HEK293 (cell line): ENCODE data around the gene PAFAH1B2.

Experiments
- CTCF ChIA-PET: fragments of 350-600 bp; formaldehyde crosslinking; extraction: SDS; loops from one replicate; lab custom pipeline; 2021; ENCODE audit warnings: antibody characterized with exemption; lab: Yijun Ruan, JAX
- POLR2A ChIA-PET: fragments of 300-600 bp; formaldehyde crosslinking; extraction: SDS; loops from one replicate; lab custom pipeline; 2020; ENCODE audit warnings: antibody characterized with exemption, inconsistent platforms; lab: Yijun Ruan, JAX
- H3K27ac ChIP-seq: fragments of 200-500 bp; sonication (Bioruptor generic); 2 replicates; pipeline ENCODE4 v1.5.1; 2014; ENCODE audit warnings: low read depth, low read length, control low read depth, inconsistent platforms; ENCODE audit errors: extremely low read depth
- H3K36me3 ChIP-seq, 2 experiments: fragments of 200-500 bp in 1 of 2; sonication (Bioruptor generic) in 1 of 2; 1 replicate in 1 of 2; 2 replicates in 1 of 2; pipeline ENCODE4 v1.5.1; 2014 to 2017; ENCODE audit warnings: inconsistent platforms in 2 of 2, low read length in 2 of 2; ENCODE audit not compliant: control insufficient read depth in 2 of 2, insufficient read depth in 1 of 2
- H3K4me1 ChIP-seq: fragments of 200-500 bp; sonication (Bioruptor generic); 2 replicates; pipeline ENCODE4 v1.5.1; 2014; ENCODE audit warnings: mild to moderate bottlenecking, low read length, inconsistent platforms; ENCODE audit not compliant: control insufficient read depth, insufficient read depth
- H3K4me3 ChIP-seq: 2 replicates; pipeline ENCODE4 v1.5.1; 2011; ENCODE audit warnings: low read depth, mild to moderate bottlenecking, control low read depth, low read length, moderate library complexity
- H3K9me3 ChIP-seq: fragments of 200-500 bp; sonication (Bioruptor generic); 2 replicates; pipeline ENCODE4 v1.5.1; 2014; ENCODE audit warnings: low read depth, low read length, inconsistent platforms; ENCODE audit not compliant: control insufficient read depth, insufficient read depth
- BCL11B ChIP-seq: fragments of 450-650 bp; formaldehyde crosslinking; IDR thresholded peaks from 2 replicates; pipeline ENCODE4 v1.5.1; 2016; ENCODE audit warnings: low read depth, missing biosample characterization, missing genetic modification characterization
- IKZF3 ChIP-seq: fragments of 450-650 bp; IDR thresholded peaks from 2 replicates; pipeline ENCODE4 v1.5.0; 2018; ENCODE audit warnings: missing biosample characterization, mild to moderate bottlenecking, missing genetic modification characterization, moderate library complexity
- KLF16 ChIP-seq: fragments of 450-650 bp; formaldehyde crosslinking; IDR thresholded peaks from 2 replicates; pipeline ENCODE4 v1.5.1; 2017; ENCODE audit warnings: missing biosample characterization, missing genetic modification characterization
- MZF1 ChIP-seq: fragments of 450-650 bp; formaldehyde crosslinking; IDR thresholded peaks from 2 replicates; pipeline ENCODE4 v1.5.1; 2017; ENCODE audit warnings: missing biosample characterization, missing genetic modification characterization, borderline replicate concordance
- PRDM10 ChIP-seq: fragments of 450-650 bp; formaldehyde crosslinking; IDR thresholded peaks from 2 replicates; pipeline ENCODE4 v1.5.1; 2016; ENCODE audit warnings: missing biosample characterization, missing genetic modification characterization
- PRDM6 ChIP-seq: fragments of 450-650 bp; formaldehyde crosslinking; IDR thresholded peaks from 2 replicates; pipeline ENCODE4 v1.5.1; 2017; ENCODE audit warnings: missing biosample characterization, missing genetic modification characterization
- REST ChIP-seq: fragments of 450-650 bp; formaldehyde crosslinking; IDR thresholded peaks from 2 replicates; pipeline ENCODE4 v1.5.1; 2016; ENCODE audit warnings: missing biosample characterization, missing genetic modification characterization
- SALL2 ChIP-seq: fragments of 450-650 bp; formaldehyde crosslinking; IDR thresholded peaks from 2 replicates; pipeline ENCODE4 v1.5.0; 2017; ENCODE audit warnings: missing biosample characterization, mild to moderate bottlenecking, missing genetic modification characterization, borderline replicate concordance
- SP2 ChIP-seq: fragments of 450-650 bp; formaldehyde crosslinking; IDR thresholded peaks from 2 replicates; pipeline ENCODE4 v1.5.1; 2016; ENCODE audit warnings: missing biosample characterization, missing genetic modification characterization
- YY1 ChIP-seq: fragments of 450-650 bp; formaldehyde crosslinking; IDR thresholded peaks from 2 replicates; pipeline ENCODE4 v1.5.1; 2018; ENCODE audit warnings: missing biosample characterization, missing genetic modification characterization
- ZNF280C ChIP-seq: fragments of 450-650 bp; formaldehyde crosslinking; IDR thresholded peaks from 2 replicates; pipeline ENCODE4 v1.5.1; 2016; ENCODE audit warnings: missing biosample characterization, missing genetic modification characterization
- ZNF292 ChIP-seq: fragments of 450-650 bp; formaldehyde crosslinking; IDR thresholded peaks from 2 replicates; pipeline ENCODE4 v1.5.1; 2016; ENCODE audit warnings: low read depth, missing biosample characterization, missing genetic modification characterization, borderline replicate concordance
- ZNF670 ChIP-seq: fragments of 450-650 bp; formaldehyde crosslinking; IDR thresholded peaks from 2 replicates; pipeline ENCODE4 v1.5.1; 2016; ENCODE audit warnings: missing biosample characterization, missing genetic modification characterization, low read depth
- ZNF777 ChIP-seq: fragments of 450-650 bp; formaldehyde crosslinking; IDR thresholded peaks from 2 replicates; pipeline ENCODE4 v1.5.1; 2017; ENCODE audit warnings: missing biosample characterization, missing genetic modification characterization, borderline replicate concordance
- ZNF837 ChIP-seq: fragments of 450-650 bp; formaldehyde crosslinking; IDR thresholded peaks from 2 replicates; pipeline ENCODE4 v1.5.1; 2016; ENCODE audit warnings: missing biosample characterization, missing genetic modification characterization
- ZSCAN23 ChIP-seq: fragments of 450-650 bp; formaldehyde crosslinking; IDR thresholded peaks from 2 replicates; pipeline ENCODE4 v1.5.1; 2016; ENCODE audit warnings: missing biosample characterization, missing genetic modification characterization

The PAFAH1B2 gene

GRCh38 chr11:117099696-117100095 lies 44.4 kb upstream of the PAFAH1B2 start:
- no peak overlapping the region for H3K4me3 ChIP-seq
- POLR2A ChIA-PET: interaction anchor here (1.1 kb wide), 1 partner anchor 327 kb away, joined by 4 read pairs; the partner anchor contains the start of gene BUD13
- TF ChIP-seq ZNF292 (tag by site-specific recombination) (no peak), PRDM10 (0 out of 2 replicates have a peak, but pooled peaks have one; percentile 20)
- TF ChIP-seq, all 188 proteins: peak for 1
- H3K36me3 ChIP-seq: no peaks in the 10 kb centered on the region
- no peaks in the 10 kb centered on the region for H3K9me3 ChIP-seq
- no peak overlapping the region for H3K27ac ChIP-seq
- no peaks in the 10 kb centered on the region for H3K4me1 ChIP-seq
- CTCF ChIA-PET: interaction anchor here (1.1 to 2.0 kb wide), 4 partner anchors 115 to 264 kb away, joined by 3 to 12 read pairs (median 4); no protein-coding TSS in a partner anchor

GRCh38 chr11:117100556-117100955 lies 43.5 kb upstream of the PAFAH1B2 start:
- Histone ChIP-seq H3K4me1 (no peaks in the 10 kb centered on the region), H3K27ac (no peak overlapping the region), H3K9me3 (no peaks in the 10 kb centered on the region), H3K36me3 (no peaks in the 10 kb centered on the region), H3K4me3 (no peak overlapping the region)
- ChIA-PET POLR2A (no interaction called here), CTCF (no interaction called here)
- TF ChIP-seq BCL11B (tag by site-specific recombination) (no peak), ZNF670 (tag by site-specific recombination) (no peak), IKZF3 (tag by site-specific recombination) (no peak), ZNF777 (no peak), KLF16 (tag by site-specific recombination) (no peak), YY1 (no peak), PRDM6 (no peak), REST (tag by site-specific recombination) (no peak), ZNF280C (no peak), ZSCAN23 (tag by site-specific recombination) (no peak), SALL2 (tag by site-specific recombination) (no peak), ZNF837 (tag by site-specific recombination) (no peak), SP2 (no peak), MZF1 (no peak)
